Measurements from ENCODE around the gene RTEL1. TPM values are rescaled to one million over a fixed set of nuclear protein-coding genes. Genes with fewer than 3 reads are reported as not detected.
"Not testable (repeated sequence)": the region's sequence is repeated elsewhere in the genome, so short reads cannot be mapped to it uniquely, and the experiment has no call there.

The RTEL1 gene
- total RNA-seq = 10 to 100 TPM; 43.9 to 44.8 TPM

DNA sequence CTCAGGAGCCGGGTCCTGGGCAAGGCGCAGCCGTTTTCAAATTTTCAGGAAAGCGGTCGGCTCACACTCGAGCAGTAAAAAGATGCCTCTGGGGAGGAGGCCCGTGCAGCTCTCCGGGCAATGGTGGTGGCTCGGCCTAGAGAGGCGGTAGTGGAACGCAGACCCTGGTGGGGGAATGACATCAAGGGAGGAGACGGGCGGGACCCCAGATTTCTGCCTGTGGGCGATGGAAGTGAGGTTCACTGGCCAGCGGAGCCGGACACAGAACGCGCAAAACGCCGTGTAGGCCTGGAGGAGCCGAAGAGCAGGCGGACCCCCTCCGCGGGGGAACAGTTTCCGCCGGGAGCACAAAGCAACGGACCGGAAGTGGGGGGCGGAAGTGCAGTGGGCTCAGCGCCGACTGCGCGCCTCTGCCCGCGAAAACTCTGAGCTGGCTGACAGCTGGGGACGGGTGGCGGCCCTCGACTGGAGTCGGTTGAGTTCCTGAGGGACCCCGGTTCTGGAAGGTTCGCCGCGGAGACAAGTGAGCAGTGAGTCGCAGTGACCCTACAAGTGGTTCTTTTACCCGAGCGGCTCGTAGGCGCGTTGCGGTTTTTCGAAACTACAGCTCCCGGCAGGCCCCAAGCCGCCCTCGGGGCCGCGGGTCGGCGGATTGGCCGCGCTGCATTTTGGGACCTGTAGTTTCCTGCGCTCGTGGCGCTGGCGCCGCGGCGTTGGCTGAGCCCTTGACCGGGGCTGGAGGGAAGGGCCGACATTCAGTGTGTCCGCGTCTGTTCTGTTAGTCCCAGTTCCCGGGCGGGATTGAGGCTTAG lies at the start of gene RTEL1:
Gene RTEL1 (plus strand): TSS at position 376 of the 812 bp plus-strand sequence. CDS start 1,091 bp downstream, outside the sequence.
- Mint-ChIP-seq H3K4me1 (peaks cover 26% of the 10 kb centered on the region), H3K4me3 (peak within 1 kb of the TSS; percentile 91), H3K27ac (peak within 1 kb of the TSS; percentile 92), H3K36me3 (peaks cover 9% of the 10 kb centered on the region), H3K9me3 (no peaks in the 10 kb centered on the region), H3K27me3 (no peaks in the 10 kb centered on the region)
- peak; percentile 91 for DNase-seq

DNA sequence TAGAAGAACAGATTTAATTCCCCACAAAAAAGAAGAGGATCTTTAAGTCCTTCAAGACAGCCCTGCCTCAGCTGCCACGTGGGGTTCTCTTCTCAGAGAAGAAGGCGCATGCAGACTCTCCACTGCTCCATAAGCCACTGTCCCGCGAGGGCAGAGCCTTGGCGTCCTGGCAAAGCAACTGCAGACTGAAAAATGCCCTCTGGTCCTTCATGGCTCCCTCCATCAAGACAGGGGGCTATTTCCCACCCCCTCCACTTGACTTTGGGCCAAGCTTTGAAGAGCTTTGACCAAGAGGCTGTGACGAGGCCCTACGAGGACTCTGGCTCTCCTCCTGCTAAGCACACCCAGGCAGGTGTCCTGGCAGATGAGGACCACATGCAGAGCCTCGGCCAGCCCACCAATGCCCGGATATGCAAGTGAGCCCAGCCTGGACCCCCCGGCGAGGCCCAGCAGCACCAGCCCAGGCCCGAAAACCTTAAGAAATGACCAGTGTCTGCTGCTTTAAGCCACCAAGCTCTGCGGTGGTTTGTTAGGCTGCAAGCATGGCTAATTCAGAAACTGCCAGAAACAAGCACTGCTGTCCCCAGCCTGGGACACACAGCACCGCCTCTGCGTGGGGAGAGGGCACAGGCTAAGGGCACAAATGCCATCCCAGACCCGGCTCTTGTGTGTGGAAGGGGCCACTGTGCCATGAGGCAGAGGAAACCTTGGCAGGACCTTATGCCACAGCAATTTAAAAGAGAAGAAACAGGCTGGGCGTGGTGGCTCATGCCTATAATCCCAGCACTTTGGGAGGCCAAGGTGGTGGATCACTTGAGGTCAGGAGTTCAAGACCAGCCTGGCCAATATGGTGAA lies 47.3 kb upstream of the RTEL1 start:
- Mint-ChIP-seq H3K4me3 (no peak overlapping the region), H3K36me3 (peaks cover 3% of the 10 kb centered on the region), H3K27ac (no peak overlapping the region), H3K4me1 (peaks cover 10% of the 10 kb centered on the region), H3K27me3 (no peaks in the 10 kb centered on the region), H3K9me3 (no peaks in the 10 kb centered on the region)
- no peak for DNase-seq

DNA sequence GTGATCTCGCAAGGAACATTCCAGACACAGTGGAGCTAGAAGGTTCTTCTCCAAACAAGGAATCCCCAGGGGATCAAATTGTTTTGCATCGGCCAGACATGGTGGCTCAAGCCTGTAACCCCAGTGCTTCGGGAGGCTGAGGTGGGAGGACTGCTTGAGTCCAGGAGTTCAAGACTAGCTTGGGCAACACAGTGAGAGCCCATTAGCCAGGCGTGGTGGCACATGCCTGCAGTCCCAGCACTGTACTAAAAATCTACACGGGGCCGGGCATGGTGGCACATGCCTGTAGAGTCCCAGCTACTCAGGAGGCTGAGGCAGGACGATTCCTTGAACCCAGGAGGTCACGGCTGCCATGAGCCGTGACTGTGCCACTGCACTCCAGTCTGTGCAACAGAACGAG lies 46.5 kb upstream of the RTEL1 start:
- DNase-seq = no peak
- Mint-ChIP-seq H3K27me3 (no peaks in the 10 kb centered on the region), H3K36me3 (peaks cover 3% of the 10 kb centered on the region), H3K27ac (no peak overlapping the region), H3K4me3 (no peak overlapping the region), H3K4me1 (peaks cover 8% of the 10 kb centered on the region), H3K9me3 (no peaks in the 10 kb centered on the region)

GRCh38 chr20:63612276-63612931 lies 45.7 kb upstream of the RTEL1 start:
- DNase-seq = no peak
- Mint-ChIP-seq H3K36me3 (peaks cover 3% of the 10 kb centered on the region), H3K4me3 (no peak overlapping the region), H3K9me3 (no peaks in the 10 kb centered on the region), H3K27me3 (no peaks in the 10 kb centered on the region), H3K4me1 (peaks cover 4% of the 10 kb centered on the region), H3K27ac (no peak overlapping the region)

- not testable (repeated sequence) for H3K4me1 Mint-ChIP-seq, DNase-seq, H3K9me3 Mint-ChIP-seq, H3K36me3 Mint-ChIP-seq, H3K27me3 Mint-ChIP-seq, H3K27ac Mint-ChIP-seq, H3K4me3 Mint-ChIP-seq
These were observed 44.1 kb upstream of the RTEL1 start for GRCh38 chr20:63613863-63614594.

- no peak overlapping the region for H3K27ac Mint-ChIP-seq
- H3K4me1 Mint-ChIP-seq = peaks cover 6% of the 10 kb centered on the region
- H3K27me3 Mint-ChIP-seq = no peaks in the 10 kb centered on the region
- no peaks in the 10 kb centered on the region for H3K9me3 Mint-ChIP-seq
- no peaks in the 10 kb centered on the region for H3K36me3 Mint-ChIP-seq
- H3K4me3 Mint-ChIP-seq = no peak overlapping the region
- DNase-seq = no peak
These were observed 40.8 kb upstream of the RTEL1 start for GRCh38 chr20:63617092-63617875.

GRCh38 chr20:63617876-63618265 lies 40.2 kb upstream of the RTEL1 start:
- Mint-ChIP-seq H3K36me3 (peaks cover under 1% of the 10 kb centered on the region), H3K27me3 (no peaks in the 10 kb centered on the region), H3K9me3 (no peaks in the 10 kb centered on the region), H3K27ac (no peak overlapping the region), H3K4me3 (no peak overlapping the region), H3K4me1 (peaks cover 12% of the 10 kb centered on the region)
- no peak for DNase-seq

GRCh38 chr20:63618291-63618980 lies 39.7 kb upstream of the RTEL1 start:
- Mint-ChIP-seq H3K27me3 (no peaks in the 10 kb centered on the region), H3K9me3 (no peaks in the 10 kb centered on the region), H3K27ac (no peak overlapping the region), H3K4me3 (no peak overlapping the region), H3K36me3 (peaks cover 1% of the 10 kb centered on the region), H3K4me1 (peaks cover 12% of the 10 kb centered on the region)
- no peak for DNase-seq

DNA sequence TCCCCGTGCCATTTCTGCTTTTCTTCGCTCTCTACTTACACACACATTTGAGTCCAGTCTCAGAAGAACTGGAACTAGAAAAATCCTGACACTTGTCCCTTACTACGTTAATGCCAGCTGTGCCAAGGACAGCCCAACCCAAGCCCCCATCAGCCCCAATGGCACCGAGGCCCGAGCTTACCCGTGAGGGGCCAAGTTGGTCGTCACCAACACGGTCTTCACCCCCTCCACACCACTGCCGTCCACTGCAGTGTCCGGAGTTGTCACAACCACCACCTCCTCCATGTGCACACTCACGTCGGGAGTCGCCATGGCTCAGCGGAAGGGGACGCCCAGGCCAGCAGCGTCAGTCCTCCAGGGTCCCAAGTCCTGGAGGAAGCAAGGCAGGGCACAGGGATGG lies 39.0 kb upstream of the RTEL1 start:
- Mint-ChIP-seq H3K27me3 (no peaks in the 10 kb centered on the region), H3K4me1 (peaks cover 12% of the 10 kb centered on the region), H3K27ac (no peak overlapping the region), H3K4me3 (no peak overlapping the region), H3K9me3 (no peaks in the 10 kb centered on the region), H3K36me3 (peaks cover 1% of the 10 kb centered on the region)
- no peak for DNase-seq

- H3K27me3 Mint-ChIP-seq = no peaks in the 10 kb centered on the region
- H3K27ac Mint-ChIP-seq = no peak overlapping the region
These were observed 38.6 kb upstream of the RTEL1 start for GRCh38 chr20:63619505-63619904.

DNA sequence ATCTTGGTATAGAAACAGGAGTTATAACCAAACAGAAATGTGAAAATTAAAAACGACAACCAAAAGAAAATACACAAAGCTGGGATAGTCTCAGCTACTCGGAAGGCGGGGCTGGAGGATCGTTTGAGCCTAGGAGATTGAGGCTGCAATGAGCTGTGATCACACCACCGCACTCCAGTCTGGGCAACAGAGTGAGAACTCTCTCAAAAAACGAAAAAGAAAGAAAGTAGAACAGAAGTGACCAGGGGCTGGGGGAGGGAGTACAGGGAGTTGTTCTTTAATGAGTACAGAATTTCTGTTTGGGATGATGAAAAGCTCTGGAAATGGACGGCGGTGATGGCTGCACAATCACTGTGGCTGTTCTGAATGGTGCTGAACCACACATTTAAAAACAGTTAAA lies 37.1 kb upstream of the RTEL1 start:
- Mint-ChIP-seq H3K9me3 (no peaks in the 10 kb centered on the region), H3K27me3 (no peaks in the 10 kb centered on the region), H3K4me3 (no peak overlapping the region), H3K36me3 (peaks cover 5% of the 10 kb centered on the region), H3K4me1 (peaks cover 15% of the 10 kb centered on the region), H3K27ac (peak overlapping the region; percentile 13)
- no peak for DNase-seq

More at GRCh38 chr20:63619505-63619904, 38.6 kb upstream of the RTEL1 start:
- DNase-seq = no peak
- no peak overlapping the region for H3K4me3 Mint-ChIP-seq
- no peaks in the 10 kb centered on the region for H3K9me3 Mint-ChIP-seq
- H3K4me1 Mint-ChIP-seq = peaks cover 13% of the 10 kb centered on the region
- peaks cover 1% of the 10 kb centered on the region for H3K36me3 Mint-ChIP-seq

GRCh38 chr20:63622096-63622495 lies 36.0 kb upstream of the RTEL1 start:
- DNase-seq = no peak
- Mint-ChIP-seq H3K27ac (no peak overlapping the region), H3K4me3 (no peak overlapping the region), H3K36me3 (peaks cover 5% of the 10 kb centered on the region), H3K9me3 (no peaks in the 10 kb centered on the region), H3K4me1 (peaks cover 15% of the 10 kb centered on the region), H3K27me3 (no peaks in the 10 kb centered on the region)

- Mint-ChIP-seq H3K27ac (no peak overlapping the region), H3K9me3 (no peaks in the 10 kb centered on the region), H3K27me3 (no peaks in the 10 kb centered on the region), H3K4me3 (no peak overlapping the region), H3K36me3 (peaks cover 5% of the 10 kb centered on the region), H3K4me1 (peaks cover 15% of the 10 kb centered on the region)
- no peak for DNase-seq
These were observed 35.4 kb upstream of the RTEL1 start for GRCh38 chr20:63622732-63623131.
